SKM-1 (cell line): ENCODE measurements around the gene DIS3L2.

Source experiments
- DNase-seq: peaks from one replicate; lab custom pipeline; 2025; ENCODE audit not compliant: unreplicated experiment; lab: John Stamatoyannopoulos, UW

DIS3L2 gene

DNA sequence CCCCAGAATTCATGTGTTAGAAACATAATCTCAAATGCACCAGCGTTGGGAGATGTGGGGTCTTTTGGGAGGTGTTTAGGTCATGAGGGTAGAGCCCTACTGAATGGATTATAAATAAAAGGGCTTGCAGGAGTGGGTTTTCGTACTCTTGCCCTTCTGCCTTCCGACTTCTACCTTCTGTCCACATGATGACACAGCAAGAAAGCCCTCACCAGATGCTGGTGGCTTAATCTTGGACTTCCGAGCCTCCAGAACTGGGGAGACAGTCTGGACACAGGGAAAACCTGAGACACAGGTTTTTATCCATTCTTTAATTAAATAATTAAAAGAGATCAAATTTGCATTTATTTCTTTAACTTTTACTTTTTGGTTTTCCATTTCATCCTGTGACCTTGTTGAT lies 87.8 kb downstream of the DIS3L2 start:
- no peak for DNase-seq

DNA sequence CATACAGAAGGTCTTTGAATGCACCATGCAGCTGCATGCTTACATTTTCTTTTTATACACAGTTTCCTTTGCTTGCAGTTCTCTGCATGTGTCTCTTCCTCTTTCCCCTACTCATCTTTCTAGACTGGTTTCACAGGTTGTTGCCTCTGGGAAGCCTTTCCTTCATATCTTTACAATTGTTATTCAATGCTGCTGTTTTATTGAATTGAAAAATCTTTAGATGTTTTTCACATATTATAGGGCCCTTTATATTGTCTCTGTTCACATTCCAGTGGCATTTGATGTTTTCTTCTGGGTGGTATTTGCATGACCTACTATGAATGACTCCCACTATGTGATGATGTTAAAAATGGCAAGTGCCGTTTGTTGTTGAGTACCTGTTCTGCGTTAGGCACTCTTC lies 91.1 kb downstream of the DIS3L2 start:
- DNase-seq, result no peak

DNA sequence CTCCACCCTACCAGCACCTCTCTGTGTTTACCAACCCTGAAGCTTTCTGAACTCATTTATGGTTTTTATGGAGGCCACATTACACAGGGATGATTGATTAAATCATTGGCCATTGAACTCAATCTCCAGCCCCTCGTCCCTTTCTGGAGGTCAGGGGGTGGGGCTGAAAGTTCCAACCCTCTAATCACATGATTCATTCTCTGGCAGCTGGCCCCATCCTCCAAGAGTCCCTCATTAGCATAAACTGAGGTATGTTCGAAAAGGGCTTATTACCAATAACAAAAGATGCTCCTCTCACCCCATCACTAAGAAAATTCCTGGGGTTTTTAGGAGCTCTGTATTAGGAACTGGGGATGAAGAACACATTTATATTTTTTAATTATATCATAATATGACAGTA lies 92.3 kb downstream of the DIS3L2 start:
- no peak for DNase-seq

DNA sequence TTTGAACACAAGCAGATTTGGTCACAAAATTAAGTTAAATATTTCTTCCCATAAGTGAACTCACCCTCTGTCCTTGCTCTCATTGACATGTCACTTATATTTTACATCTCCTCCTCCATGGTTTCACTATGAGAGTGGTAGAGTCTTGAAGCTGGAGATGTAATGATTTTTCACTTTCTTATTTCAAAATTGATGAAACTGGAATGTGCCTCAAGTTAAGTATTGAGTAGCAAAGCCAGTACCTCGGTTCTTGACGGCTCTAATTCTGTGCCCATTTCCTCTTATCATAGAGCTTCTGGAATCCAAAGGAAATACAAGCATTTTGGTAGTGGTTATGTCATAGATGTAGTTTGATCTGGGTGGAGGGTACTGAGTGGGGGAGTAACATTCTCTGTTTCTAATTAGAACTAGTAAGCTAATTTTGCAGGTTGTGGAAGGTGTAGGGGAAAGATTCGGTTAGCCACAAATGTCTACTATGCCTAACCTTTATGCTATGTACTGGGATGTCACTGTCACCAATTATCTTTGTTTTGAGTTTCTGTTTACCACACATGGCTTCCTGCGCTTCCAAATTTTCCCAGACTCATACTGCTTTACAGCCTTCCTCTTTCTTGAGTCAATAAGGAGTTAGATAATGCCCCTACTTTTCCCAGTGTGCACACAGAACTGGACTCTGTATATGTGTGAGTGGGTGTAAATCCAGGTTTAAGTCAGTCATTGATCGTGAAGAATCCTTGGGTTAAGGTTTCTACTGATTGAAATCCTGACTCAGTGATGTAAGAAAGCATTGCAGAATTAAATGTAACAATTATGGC lies 96.8 kb downstream of the DIS3L2 start:
- DNase-seq, result no peak

DNA sequence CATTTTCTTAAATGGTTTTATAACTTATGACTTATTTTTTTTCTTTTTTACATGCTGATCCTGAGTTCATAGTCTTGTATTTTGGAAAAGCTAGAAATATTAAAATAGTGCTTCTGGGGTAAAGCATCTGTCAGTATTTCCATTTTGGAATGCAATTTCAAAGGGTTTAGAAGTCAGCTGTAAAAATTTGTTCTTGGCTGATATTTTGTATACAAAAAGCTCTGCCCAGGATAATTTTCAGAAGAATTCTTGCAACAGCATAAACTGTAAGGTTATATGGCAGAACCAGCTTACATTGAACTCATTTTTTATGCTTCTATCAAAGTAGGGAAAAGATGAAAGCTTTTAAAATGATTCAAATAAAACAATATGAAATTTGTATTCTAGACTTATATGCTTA lies 97.4 kb downstream of the DIS3L2 start:
- DNase-seq, result no peak

DNA sequence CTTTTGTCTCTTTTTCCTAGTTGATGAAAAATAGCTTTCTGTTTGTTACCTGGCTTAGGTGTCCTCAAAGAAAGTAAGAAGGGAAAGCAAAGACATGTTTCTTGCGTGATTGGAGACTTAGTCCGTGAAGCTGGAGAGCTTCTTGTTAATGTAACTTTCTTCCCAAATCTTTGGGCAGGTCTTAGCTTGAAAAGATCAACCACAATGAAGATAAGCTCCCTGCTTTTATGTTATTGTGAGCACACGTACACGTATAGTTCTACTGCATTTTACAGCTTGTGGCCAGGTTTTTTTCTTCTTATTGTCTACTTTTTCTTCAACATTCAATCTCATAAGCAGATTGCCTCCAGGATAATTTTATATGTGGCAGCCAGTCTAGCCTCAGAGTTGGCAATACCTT lies 99.8 kb downstream of the DIS3L2 start:
- DNase-seq, result no peak

DNA sequence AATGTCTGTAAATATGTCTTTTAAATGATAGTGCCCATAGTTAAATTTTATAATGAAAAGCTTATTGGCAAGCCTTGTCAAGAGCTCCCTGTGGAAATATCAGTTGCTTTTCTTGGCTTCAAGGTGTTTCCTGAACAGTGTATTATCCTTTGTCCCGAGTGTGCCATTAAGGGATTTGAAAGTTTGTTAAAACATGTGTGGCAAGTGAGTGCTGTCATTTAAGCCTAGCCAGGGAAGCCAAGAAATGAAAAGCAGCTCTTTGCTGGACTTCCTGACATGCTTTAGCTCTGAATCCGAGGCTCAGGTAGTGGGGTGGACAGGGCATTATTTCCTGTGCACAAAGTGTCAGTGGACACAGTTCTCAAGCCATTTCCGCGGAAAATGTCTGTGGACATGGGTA lies 111.5 kb downstream of the DIS3L2 start:
- no peak for DNase-seq

DNA sequence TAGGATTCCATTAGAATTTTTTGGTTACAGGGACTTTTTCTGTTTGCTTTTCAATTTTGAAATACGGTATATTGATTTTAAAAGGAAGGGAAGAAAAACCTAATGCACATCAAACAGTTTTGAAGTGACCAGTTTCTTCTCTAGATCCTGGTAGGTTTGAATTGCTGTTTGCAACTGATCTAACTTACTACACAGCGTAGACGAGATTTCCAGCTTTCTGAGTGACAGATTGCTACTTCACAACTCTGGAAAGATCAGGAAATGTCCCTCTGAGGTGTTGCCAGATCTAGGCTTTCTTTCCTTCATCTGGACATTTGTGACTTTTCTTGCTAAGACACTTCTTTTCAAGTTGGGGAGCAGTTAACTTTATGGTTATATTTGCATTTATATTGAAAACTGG lies 112.2 kb downstream of the DIS3L2 start:
- DNase-seq, result no peak

DNA sequence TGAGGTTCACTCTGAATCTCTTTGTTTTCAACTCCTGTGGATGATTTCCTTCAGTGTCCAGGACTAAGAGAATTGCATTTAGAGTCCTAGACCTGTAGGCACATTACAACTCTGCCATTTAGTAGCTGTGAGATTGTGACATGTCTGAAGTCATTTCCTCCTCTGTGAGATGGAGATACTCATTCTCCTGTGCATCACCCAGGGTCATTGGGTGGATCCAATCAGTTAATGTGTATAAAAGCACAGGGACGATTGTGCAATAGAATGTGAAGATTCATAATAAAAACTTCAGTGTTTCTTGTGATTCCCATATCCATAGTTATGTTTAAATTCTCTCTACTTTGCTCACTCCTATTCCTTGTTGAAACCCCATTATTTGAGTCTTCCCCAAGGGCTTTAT lies 113.6 kb downstream of the DIS3L2 start:
- DNase-seq, result no peak

DNA sequence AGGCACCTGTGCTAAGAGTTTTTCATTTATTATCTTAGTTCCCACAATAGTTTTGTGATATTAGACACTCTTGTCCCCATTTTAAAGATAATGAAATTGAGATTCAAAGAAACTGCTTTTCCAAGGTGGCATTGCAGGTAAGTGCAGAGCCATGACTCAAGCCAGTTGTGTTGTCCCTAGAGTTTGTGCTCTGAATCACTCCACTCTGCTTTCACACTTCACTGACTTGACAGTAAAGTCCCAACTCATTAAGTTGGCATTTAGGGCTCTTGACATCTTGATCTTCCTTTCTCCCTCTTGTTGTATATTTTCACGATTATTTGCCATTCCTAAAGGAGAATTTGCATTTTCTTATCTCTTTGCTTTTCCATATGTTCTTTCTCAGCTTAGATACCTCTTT lies 114.3 kb downstream of the DIS3L2 start:
- DNase-seq, result no peak

DNA sequence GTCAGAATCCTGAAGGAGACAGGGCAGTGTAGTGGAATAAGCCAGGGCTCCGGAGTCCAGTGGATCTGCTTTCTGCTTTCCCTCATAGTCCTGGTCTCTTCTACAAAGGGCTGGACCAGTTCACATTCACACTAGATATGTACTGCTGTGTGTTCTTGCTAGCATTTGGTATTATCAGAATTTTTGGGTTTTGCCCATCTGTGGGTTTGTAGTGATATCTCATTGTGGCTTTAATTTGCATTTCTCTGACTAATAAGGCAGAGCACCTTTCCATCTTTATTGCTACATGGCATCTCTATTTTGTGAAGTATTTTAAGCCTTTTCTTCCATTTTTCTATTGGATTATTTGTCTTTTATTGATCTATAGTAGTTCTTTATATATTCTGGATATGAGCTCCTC lies 114.8 kb downstream of the DIS3L2 start:
- no peak for DNase-seq

DNA sequence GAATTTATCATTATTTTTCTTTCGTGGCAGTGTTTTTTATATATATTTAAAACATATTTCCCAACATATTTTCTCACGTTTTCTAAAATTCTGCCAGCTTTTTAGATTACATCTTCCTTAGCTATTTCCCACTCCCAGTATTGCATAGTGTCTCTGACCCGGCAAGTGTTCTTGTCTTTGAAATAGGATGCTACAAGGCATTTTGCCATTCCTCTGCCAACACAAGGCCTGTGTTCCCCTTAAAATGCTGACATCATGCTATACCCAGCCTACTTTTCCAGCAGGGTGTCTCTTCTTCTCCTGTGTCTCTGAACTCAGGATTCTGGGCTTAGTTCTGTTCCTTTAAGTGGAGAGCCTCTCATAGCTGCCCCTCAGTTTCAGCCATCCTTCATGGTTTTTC lies 115.2 kb downstream of the DIS3L2 start:
- no peak for DNase-seq

DNA sequence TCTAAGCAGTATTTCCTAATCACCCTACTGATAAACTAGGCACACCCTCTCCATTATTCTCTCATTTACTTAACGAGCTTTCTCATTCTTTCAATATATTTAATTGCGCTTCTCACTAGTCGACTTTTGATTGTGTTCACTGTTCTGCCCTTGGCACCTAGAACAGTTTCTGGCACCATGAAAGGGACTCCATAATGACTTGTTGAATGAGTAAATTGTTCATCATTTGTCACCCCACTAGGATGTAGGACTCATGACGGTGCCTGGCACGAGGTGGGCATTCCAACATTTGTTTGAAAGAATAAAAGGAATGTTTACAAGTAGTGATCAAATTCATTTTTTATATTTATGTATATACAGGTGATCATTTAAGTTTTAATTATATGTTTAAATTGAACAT lies 123.7 kb downstream of the DIS3L2 start:
- no peak for DNase-seq

DNA sequence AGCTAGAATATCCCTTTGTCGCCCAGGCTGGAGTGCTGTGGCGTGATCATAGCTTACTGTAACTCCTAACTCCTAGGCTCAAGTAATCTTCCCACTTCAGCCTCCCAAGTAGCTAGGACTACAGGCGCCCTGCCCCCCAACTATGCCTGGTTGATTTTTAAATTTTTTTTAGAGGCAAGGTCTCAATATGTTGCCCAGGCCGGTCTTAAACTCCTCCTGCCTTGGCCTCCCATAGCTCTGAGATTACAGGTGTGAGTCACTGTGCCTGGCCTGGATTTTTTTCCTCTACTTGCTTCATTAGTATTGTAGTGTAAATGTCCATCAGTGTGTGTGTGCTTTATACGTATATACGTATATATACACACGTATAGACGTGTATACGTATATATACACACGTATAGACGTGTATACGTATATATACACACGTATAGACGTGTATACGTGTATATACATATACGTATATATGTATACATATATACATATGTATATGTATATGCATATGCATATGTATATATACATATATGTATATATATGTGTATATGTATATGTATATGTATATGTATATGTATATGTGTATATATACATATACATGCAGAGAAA lies 124.4 kb downstream of the DIS3L2 start:
- no peak for DNase-seq

DNA sequence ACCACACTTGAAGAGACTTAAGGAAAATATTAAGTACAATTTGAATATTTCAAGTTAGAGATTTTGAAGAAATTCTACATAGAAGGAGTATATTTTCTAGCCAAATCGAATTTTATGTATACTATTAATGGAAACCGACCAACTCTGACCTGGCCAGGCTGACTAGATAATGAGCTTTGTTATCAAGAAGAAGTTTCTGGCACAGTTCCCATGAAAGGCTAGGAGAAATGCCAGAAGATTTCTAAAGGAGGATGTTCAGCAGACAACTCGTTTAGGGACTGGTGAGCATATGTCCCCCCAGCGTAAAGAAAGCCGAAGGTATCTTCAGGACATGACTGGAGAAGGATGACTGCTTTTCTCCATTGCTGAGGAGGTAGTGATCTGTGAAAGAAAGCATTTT lies 127.3 kb downstream of the DIS3L2 start:
- DNase-seq, result no peak

DNA sequence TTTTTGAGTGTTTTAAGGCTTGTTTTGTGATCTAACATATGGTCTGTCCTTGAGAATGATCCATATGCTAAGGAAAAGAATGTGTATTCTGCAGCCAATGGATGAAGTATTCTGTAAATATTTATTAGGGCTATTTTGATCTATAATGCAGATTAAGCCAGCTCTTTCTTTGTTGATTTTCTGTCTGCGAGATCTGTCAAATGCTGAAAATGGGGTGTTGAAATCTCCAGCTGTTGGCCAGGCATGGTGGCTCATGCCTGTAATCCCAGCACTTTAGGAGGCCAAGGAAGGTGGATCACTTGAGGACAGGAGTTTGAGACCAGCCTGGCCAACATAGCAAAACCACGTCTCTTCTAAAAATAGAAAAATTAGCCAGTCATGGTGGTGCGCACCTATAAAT lies 132.7 kb downstream of the DIS3L2 start:
- DNase-seq, result no peak

DNA sequence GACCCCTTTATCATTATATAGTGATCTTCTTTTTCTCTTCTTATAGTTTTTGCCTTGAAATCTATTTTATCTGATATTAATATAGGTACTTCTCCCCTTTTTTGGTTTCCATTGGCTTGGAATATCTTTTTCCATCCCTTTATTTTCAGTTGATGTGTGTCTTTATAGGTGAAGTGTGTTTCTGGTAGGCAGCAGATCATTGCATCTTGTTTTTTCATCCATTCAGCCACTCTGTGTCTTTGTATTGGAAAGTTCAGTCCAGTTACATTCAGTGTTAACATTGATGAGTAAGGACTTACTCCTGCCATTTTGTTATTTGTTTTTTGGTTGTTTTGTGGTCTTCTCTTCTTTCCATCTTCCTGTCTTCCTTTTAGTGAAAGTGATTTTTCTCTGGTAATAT lies 133.4 kb downstream of the DIS3L2 start:
- DNase-seq, result no peak

DNA sequence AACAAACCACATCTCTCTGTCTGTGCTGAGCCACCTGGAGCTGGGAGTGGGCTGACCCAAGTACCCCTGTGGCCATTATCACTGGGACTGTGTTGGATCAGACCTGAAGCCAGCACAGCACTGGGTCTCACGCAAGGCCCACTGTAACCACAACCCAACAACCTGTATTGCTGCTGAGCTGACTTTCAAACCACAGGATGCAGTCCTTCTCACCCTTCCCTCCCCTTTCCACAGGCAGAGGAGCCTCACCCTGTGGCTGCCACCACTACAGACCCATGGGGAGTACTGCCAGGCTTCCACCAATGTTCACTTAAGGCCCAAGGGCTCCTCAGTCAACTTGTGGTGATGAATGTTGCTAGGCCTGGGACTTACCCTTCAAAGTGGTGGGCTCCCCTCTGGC lies 135.7 kb downstream of the DIS3L2 start:
- no peak for DNase-seq

DNA sequence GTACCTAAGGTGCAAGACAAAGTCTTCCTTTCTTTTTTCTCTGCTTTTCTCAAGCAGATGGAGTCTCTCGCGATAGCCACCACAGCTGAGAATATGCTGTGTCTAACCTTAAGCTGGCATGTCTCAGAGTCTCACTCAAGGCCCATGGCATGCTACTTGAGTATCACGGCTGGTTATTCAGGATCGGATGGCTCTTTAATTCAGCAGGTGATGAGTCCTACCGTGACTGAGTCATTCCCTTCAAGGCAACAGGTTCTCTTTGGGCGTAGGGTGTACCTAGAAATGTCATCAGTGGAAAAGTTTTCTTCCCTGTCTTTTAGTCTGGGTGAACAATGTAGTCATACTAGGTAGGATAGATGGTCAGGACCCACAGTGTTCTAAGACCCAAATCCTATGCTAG lies 136.2 kb downstream of the DIS3L2 start:
- no peak for DNase-seq

DNA sequence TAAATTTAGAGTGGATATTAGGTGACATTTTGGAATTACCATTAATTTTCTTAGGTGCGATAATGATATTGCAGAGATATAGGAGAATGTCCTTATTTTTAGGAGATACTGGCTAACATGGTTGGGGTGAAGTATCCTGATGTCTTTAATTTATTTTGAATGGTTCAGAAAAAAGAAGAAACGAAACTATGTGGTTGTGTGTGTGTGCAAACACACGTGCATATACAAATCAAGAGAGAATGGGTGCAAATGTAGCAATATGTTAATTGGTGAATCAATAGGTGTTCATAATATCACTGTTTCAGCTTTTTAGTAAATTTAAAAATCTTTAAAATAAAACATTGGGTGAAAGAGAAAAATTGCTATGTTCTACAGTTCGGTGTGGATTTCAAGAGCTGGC lies 140.9 kb downstream of the DIS3L2 start:
- no peak for DNase-seq

DNA sequence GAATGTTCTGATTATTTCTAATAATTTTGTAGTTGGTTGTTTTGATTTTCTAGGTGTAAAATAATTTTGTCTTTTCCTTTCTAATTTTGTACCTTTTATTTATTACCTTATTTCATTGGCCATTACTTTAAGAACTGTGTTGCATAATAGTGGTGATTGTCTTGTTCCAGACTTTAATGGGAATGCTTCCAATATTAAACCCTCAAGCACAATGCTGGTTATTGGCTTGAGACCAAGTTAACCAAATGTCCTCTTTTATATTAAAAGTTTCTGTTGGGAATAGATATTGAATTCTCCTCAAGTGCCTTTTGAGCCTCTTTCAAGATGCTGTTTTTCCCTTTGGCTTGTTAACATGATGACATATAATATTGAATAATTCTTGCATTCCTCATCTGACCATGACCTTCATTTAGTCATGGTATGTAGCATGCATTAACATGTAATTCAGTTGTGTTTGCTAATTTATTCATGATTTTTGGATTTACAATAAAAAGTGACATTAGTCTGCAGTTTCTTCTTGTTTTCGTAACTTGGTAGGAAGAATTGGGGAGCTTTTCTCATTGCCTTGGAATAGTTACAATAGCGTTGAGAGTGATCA lies 141.7 kb downstream of the DIS3L2 start:
- DNase-seq, result no peak

DNA sequence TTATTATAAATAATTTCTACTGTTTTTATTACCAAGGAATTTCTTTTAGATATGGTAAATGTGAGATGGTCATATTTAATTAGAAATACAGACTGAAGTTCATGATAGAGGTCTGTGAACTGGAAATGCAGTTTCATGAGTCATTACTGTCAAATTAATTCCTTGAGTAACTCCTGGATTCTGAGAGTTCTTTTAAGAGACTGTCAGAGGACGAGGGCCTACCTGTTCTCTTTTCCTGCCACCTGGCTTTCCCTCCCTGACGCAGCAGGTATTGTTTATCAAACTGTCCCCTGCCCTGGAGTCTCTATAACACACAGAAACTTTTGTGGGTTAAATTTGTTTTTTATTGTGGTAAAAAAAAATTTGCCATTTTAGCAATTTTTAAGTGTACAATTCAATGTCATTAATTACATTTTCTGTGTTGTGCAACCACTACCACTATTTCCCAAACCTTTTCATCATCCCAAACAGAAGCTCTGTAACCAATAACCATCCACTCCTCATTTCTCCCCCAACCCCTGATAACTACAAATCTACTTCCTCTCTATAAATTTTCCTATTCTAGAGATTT lies 142.6 kb downstream of the DIS3L2 start:
- no peak for DNase-seq
